GM19025 (cell line): Measurements from ENCODE around the gene SLC6A13.

Experiments used
- ATAC-seq: cut with Tn5 transposase; IDR thresholded peaks from one replicate; pipeline ENCODE4 v1.9.1; 2021; ENCODE audit warnings: mild to moderate bottlenecking, low read depth, moderate library complexity; ENCODE audit not compliant: unreplicated experiment

The SLC6A13 gene

DNA sequence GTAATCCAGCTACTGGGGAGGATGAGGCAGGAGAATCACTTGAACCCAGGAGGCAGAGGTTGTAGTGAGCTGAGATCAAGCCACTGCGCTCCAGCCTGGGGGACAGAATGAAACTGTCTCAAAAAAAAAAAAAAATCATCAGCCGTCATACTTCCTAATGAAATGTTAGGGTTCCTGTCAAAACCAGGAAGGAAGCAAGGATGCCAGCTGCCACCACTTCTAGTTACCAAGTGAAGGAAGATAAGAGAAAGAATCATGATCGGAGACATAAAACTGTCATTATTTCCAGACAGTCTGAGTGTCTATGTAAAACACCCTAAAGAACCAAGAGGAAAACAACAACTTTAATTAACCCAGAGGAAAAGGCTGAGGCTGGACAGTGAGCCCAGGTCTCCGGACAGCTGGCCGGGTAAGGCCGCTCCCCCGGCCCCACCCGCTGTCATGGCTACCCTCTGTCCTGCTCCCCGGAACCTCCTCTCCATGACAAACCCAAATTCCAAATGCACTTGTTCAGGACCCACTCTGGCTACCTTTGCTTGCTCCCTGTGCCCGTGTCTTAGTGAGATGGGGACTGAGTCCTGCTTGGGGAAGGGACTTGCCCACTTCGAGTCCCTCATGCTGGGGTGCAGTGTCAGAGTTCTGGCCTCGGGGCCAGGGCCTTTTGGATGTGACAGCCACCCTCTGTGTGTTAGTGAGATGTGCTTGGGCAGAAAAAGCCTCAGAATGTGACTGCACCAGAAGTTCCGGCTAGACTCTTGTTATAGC lies 77.6 kb downstream of the SLC6A13 start:
- no peak for ATAC-seq

DNA sequence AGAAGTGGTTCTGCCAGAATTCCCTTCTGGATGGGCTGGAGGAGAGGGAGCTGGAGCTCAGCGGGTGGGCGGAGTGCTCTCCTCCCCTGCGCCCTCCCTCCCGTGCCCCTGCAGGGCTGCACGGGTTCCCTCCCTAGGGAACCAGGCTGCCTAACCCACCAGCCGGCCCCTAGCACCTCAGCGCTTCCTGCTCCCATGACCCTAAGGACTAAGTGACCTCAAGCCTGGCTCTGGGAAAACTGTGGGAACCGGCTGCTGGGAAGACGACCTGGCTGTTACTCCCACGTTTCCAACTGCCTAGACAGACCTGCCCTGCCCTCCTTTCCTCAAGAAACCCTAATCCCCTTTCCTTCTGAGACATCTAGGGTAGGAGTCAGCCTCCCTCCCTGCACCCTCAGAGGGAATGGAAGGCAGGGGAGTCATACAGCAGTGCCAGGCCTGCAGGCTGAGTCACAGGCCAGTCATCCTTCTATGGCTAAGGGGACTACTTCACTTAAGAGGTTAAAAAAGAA lies 80.2 kb downstream of the SLC6A13 start:
- no peak for ATAC-seq

GRCh38 chr12:181921-182320 lies 80.7 kb downstream of the SLC6A13 start:
- ATAC-seq = no peak

DNA sequence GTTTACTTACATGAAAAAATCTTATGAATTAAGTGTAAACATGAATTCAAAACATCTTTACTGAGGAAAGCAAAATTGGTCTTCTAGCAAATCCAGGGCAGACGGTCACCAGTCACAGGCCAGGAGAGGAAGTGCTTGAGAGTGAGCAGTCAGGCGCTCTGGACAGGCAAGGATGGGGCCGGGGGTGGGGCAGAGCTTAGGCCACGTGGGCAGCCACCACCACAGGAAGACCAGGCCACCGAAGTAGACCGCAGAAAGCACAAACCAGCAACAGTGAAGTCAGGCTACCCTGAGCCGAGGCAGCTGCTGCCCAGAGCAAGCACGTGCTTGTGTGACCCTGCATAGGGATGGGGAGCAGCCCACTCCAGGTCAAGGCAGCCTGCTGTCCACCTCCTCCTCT lies 82.2 kb downstream of the SLC6A13 start:
- ATAC-seq = no peak

DNA sequence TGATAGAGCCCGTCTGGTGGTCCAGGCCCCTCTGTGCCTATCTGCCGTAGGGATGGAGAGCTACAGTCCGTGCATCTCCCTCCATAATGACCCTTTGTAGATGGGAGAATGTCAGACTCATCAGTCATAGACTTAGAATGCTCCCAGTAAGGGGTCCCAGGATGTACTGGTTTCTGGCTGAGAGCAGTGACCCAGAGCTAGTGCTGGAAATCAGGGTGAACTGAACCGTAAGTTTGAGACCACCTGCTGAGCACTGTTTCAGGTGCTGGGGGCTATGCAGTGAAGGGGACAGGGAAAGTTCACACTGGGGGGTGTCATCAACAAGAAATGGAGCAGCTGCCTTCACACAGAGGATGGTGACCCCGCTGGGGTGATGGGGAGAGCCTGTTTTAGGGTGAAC lies 82.8 kb downstream of the SLC6A13 start:
- ATAC-seq = no peak

GRCh38 chr12:179131-179884 lies 83.3 kb downstream of the SLC6A13 start:
- ATAC-seq = no peak

DNA sequence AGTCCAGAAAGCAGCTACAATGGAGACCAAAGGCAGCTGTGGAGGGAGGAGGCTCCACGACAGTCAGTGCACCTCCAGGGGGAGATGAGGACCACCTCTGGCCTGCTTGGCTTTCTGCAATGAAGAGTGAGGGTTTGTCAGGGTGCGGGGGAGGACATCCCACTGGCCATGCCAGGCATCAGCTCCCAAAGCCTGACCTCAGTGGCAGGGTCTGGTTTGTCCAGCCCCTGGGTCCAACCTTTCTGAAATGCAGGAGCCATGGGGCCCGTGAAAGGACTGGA lies 83.9 kb downstream of the SLC6A13 start:
- ATAC-seq = no peak

- no peak for ATAC-seq
Observed at GRCh38 chr12:177980-178828, 84.4 kb downstream of the SLC6A13 start.

DNA sequence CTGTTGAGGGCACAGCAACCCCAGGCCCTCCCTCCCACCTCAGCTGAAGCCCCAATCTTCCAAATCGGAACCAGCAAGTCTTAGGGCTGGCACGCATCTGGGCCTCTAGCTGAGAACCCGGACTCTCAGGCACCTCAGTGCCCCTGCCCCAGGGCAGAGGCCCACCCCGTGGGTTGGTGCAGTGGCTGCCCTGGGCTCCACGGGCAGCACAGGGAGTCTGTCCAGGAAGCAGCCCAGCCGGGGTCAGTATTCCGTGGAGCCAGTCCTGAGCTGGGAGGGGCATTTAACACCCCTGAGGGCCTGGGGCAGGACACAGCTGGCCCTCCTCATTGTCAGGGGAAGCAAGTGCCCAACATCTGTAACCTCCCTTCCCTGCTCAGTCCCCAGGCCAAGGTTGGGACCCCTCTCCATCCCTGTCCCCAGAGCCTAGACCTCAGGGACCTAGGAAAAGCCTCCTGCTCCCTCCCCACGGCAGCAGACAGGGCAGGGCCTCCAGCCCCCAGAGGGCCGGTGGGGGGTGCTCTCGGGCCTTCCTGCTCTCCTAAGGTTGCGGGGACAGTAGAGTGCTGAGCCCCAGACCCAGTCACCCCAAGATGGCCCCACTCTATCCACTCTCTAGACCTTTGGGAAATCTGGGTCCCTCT lies 85.2 kb downstream of the SLC6A13 start:
- ATAC-seq = no peak

DNA sequence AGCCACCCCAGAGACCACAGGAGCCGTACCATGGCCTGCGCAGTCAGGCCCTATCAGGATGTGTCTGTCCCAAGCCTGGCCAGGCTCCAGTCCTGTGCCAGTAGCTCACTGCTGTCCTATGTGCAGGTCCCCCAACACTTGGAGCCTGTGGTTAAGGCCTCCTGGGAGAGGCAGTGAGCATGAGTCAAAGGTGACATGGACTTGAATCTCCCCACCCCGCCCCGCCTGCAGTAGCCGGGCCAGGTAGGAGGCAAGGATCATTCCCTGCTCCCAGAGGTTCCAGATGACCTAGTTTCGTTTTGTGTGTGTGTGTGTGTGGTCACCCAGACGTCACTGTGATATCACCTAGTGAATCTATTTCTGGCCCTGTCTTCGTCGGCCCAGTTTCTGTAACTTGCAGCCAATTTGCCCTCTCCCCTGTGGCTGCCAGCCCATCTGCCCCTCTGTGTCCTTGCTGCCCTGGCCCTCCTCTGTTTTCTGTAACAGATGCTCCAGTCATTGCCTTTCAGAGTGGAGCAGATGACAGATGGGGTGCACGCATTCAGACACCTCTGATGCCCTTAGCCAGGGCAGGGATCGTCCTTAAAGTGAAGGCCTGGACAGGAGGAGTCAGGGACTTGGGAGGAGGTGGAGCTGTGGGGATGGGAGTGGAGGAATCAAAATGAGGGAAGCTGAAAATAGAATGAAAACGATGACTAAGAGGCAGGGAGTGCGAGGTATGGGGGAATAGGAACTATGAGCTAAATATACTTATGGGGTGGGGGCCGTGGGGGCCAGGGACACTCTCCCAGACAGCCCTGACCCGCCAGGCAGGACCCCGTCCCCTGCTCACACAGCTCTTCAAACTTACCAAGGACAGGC lies 86.1 kb downstream of the SLC6A13 start:
- no peak for ATAC-seq

DNA sequence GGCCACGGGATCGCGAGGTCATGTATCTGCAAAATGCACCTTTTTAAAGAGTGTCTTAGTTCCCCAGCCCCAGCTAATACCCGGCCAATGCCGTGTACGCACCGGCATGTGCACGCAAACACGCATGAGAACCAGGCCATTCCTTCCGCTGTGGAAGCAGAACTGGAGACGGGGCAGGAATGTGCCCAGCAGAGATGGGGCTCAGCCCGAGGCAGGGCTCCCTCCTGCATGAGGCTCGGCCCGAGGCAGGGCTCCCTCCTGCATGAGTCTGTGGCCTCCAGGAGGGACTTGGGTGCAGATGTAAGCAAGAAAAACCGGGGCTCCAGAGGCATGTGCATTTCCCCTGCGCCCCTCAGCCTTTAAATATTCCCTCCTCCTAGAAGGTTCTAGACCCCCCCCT lies 86.9 kb downstream of the SLC6A13 start:
- no peak for ATAC-seq

DNA sequence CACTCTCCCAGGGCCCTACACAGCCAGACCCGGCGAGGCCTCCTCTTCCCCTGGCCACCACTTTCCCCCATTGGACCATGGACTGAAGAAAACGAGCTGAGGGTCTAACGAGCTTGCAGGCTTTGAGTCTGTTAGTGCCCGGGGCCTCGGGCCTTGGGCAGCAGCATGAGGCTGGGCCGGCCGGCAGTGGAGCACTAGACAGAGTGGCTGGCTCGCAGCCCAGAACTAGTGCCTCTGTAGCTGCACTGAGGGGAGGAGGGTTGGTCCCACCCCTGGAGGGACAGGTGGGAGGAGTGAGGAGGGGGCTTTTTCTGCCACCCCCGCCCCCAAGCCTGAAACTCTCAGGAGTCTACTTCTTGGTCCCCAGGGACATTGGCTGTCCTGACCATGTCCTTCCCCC lies 87.4 kb downstream of the SLC6A13 start:
- ATAC-seq = no peak

GRCh38 chr12:174596-174995 lies 88.0 kb downstream of the SLC6A13 start:
- no peak for ATAC-seq

DNA sequence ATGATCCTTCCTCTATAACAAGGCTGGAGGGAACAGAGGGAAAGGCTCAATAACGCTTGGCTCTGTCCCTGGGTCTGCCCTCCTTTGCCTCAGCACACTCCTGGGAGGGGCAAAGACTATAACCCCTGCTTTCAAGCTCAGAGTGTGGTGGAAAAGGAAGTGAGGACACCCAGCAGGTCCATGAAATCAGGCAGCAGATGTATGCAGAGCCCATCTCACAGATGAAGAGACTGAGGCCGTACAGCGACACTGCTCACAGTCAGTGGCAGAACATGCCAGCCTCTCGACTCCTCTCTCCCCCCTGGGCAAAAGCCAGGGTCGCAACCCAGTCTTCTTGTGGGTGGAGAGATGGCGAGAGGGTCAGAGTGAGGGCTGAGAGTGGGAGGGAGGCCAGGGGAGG lies 88.5 kb downstream of the SLC6A13 start:
- no peak for ATAC-seq

DNA sequence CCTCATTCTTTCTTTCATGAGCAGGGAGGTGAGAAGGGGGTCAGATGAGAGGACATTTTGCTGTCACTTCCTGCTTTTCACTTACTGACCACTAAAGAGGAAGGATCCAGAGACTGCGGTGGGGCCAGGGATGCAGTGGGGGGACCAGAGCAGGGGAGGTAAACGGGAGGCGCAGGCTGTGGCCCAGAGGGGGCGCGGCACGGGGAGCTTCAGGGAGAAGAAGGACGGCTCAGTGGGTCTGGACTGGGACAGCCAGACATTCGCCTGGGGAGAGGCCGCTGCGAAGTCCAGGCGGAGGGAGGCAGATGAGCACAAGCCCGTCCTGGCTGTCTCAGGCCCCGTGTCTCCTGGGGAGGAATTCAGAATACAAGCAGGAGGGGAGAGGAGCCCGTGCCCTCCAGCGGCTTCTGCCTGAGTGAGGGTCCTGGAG lies 89.9 kb downstream of the SLC6A13 start:
- ATAC-seq = no peak

- no peak for ATAC-seq
Observed at GRCh38 chr12:171743-172676, 90.6 kb downstream of the SLC6A13 start.

DNA sequence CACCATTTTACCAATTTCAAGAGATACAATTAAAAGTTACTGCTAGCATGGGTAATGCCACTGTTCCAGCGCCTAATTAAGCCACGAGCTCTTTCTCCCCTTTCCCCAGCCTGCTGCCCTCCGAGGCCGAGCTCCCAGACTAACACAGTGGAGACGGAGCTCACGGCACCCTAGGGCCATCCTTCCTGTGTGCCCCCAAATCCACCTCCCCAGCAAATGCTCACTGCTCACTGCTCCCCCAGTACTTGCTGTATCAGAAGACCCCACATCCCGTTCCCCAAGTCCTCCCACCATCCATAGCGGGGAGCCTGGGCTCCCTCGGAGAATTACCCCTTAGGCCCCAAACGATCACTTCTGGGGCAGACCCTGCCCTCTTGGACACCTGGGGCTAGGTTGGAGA lies 91.4 kb downstream of the SLC6A13 start:
- no peak for ATAC-seq
